Suprapubic skin (tissue), 3 donors: ENCODE measurements around the gene MYO5B.

Experiments used
- POLR2A ChIP-seq, 2 donors: fragments of 450-650 bp; IDR thresholded peaks; one replicate each; pipeline ENCODE4 v1.6.1; 2017; ENCODE audit warnings: antibody characterized with exemption in 2 of 2, mild to moderate bottlenecking in 2 of 2, moderate library complexity in 2 of 2
- TF ChIP-seq, protein P1 (sequence below), 2 donors: fragments of 200-600 bp in 1 of 2; fragments of 450-650 bp in 1 of 2; sonication (generic) in 1 of 2; IDR thresholded peaks; one replicate each; pipeline ENCODE4 v1.5.1; 2016 to 2019; ENCODE audit warnings: antibody characterized with exemption in 2 of 2, mild to moderate bottlenecking in 1 of 2, moderate library complexity in 1 of 2

DNA sequence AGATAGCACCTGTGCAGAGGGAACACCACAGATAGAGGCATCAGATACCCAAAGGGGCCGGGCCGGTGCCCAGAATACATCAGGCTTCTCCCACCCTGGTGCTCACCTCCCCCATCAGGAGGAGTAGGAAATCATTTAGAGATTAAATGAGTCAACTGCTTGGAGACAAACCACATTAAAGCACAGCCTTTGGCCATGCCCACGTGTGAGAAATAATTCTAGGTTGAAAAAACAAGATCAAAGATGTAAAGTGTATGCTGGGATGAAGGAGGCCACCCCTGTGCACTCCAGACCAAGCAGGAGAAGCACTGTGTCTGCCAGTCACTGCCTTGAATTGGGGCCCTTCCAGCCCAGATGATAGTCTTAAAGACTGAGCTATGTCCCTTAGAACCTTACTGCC is 228.9 kb downstream of the MYO5B start:
- TF ChIP-seq POLR2A (IDR thresholded peaks at IDR 0.05): no peak
- TF ChIP-seq, protein P1, sequence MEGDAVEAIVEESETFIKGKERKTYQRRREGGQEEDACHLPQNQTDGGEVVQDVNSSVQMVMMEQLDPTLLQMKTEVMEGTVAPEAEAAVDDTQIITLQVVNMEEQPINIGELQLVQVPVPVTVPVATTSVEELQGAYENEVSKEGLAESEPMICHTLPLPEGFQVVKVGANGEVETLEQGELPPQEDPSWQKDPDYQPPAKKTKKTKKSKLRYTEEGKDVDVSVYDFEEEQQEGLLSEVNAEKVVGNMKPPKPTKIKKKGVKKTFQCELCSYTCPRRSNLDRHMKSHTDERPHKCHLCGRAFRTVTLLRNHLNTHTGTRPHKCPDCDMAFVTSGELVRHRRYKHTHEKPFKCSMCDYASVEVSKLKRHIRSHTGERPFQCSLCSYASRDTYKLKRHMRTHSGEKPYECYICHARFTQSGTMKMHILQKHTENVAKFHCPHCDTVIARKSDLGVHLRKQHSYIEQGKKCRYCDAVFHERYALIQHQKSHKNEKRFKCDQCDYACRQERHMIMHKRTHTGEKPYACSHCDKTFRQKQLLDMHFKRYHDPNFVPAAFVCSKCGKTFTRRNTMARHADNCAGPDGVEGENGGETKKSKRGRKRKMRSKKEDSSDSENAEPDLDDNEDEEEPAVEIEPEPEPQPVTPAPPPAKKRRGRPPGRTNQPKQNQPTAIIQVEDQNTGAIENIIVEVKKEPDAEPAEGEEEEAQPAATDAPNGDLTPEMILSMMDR (IDR thresholded peaks at IDR 0.05): no peak
